Left lung (tissue), 10 donors: Measurements from ENCODE around the gene SKIC2. TPM values are rescaled to one million over a fixed set of nuclear protein-coding genes. Genes with fewer than 3 reads are reported as not detected.
A peak's percentile ranks its signal among the peaks of the same experiment; 100 is the strongest.

Source experiments
- ATAC-seq: fragments of 200-7000 bp; cut with Tn5 transposase; one replicate; pipeline ENCODE4 v1.9.1; 2020; ENCODE audit warnings: moderate library complexity
- DNase-seq, 4 donors: peaks; one replicate each; pipeline ENCODE4 v3.0.0-alpha.2; 2013 to 2020
- H3K27ac ChIP-seq, 2 donors: fragments of 200-600 bp; sonication (generic) in 1 of 2; one replicate each; pipeline versions ENCODE4 v1.5.0 to v1.8.0; 2020 to 2021
- H3K27me3 ChIP-seq, 2 donors: fragments of 200-600 bp; sonication (generic) in 1 of 2; one replicate each; pipeline versions ENCODE4 v1.5.0 to v1.8.0; 2020 to 2021
- H3K36me3 ChIP-seq, 2 donors: fragments of 200-600 bp; sonication (generic) in 1 of 2; one replicate each; pipeline versions ENCODE4 v1.5.0 to v1.8.0; 2020 to 2021
- H3K4me1 ChIP-seq, 2 donors: fragments of 200-600 bp; one replicate each; pipeline ENCODE4 v1.8.0; 2021
- H3K4me3 ChIP-seq, 2 donors: fragments of 200-600 bp; sonication (generic) in 1 of 2; one replicate each; pipeline versions ENCODE4 v1.5.0 to v1.8.0; 2020 to 2021; ENCODE audit warnings: mild to moderate bottlenecking in 1 of 2
- H3K9me3 ChIP-seq, 2 donors: fragments of 200-600 bp; sonication (generic) in 1 of 2; one replicate each; pipeline versions ENCODE4 v1.5.0 to v1.8.0; 2020 to 2021
- intact Hi-C, 2 donors: fragments of 100-400 bp; cut with DNase I; formaldehyde crosslinking; loops; one replicate each; pipeline versions ENCODE4 v1.11.2 to v1.14.2; 2022
- polyA plus RNA-seq, 6 donors: library from polyadenylated mRNA; unstranded; fragments of 120-200 nt; gene quantifications; one replicate each; pipeline ENCODE4 v1.2.1, GENCODE V29; 2013; ENCODE audit not compliant: insufficient read length in 6 of 6
- total RNA-seq, 2 donors: library from RNA; stranded (reverse); fragmentation: NEBNext Ultra II Directional; extraction: Animal tissue kit (Norgen Biotek cat#: 25700); gene quantifications; one replicate each; pipeline ENCODE4 v1.2.1, GENCODE V29; 2021
- TF ChIP-seq, protein P1 (sequence below), 2 donors: fragments of 200-600 bp; sonication (generic) in 1 of 2; IDR thresholded peaks; one replicate each; pipeline versions ENCODE4 v1.5.0 to v1.8.0; 2021; ENCODE audit warnings: antibody characterized with exemption in 2 of 2
- donor health status: DM: no; HTN: yes; CAD: no.
- donor health status: DM: no; HTN: no; CAD: no.

Gene SKIC2
- total and polyA plus RNA-seq, 8 donors: 39.1 to 67.9 (median 44.7) TPM

DNA sequence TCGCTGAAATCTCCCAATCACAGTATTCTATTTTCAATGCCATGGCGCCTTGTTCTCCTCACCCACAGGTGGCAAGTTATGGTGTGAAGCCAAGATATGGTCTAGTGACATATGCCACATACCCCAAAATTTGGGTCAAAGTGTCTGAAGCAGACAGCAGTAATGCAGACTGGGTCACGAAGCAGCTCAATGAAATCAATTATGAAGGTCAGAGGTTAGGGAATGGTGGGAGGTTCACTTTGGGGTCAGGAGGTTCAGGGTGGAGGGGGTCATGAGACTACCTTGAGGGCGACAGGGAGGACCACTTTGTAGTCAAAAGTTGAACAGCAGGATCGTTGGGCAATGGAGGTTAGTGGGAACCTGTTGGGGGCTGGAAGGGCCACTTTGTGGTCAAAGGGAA lies 10.7 kb upstream of the SKIC2 start:
- TF ChIP-seq, protein P1, sequence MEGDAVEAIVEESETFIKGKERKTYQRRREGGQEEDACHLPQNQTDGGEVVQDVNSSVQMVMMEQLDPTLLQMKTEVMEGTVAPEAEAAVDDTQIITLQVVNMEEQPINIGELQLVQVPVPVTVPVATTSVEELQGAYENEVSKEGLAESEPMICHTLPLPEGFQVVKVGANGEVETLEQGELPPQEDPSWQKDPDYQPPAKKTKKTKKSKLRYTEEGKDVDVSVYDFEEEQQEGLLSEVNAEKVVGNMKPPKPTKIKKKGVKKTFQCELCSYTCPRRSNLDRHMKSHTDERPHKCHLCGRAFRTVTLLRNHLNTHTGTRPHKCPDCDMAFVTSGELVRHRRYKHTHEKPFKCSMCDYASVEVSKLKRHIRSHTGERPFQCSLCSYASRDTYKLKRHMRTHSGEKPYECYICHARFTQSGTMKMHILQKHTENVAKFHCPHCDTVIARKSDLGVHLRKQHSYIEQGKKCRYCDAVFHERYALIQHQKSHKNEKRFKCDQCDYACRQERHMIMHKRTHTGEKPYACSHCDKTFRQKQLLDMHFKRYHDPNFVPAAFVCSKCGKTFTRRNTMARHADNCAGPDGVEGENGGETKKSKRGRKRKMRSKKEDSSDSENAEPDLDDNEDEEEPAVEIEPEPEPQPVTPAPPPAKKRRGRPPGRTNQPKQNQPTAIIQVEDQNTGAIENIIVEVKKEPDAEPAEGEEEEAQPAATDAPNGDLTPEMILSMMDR (IDR thresholded peaks at IDR 0.05): no peak
- Histone ChIP-seq H3K36me3 (peaks cover 0 to 66% of the 10 kb centered on the region in 2 donors), H3K27ac (no peak overlapping the region), H3K27me3 (no peaks in the 10 kb centered on the region), H3K9me3 (no peaks in the 10 kb centered on the region), H3K4me1 (peaks cover 10 to 24% of the 10 kb centered on the region in 2 donors), H3K4me3 (no peak overlapping the region)
- intact Hi-C loops: no loop called here
- ATAC-seq: no peak
- DNase-seq: no peak

DNA sequence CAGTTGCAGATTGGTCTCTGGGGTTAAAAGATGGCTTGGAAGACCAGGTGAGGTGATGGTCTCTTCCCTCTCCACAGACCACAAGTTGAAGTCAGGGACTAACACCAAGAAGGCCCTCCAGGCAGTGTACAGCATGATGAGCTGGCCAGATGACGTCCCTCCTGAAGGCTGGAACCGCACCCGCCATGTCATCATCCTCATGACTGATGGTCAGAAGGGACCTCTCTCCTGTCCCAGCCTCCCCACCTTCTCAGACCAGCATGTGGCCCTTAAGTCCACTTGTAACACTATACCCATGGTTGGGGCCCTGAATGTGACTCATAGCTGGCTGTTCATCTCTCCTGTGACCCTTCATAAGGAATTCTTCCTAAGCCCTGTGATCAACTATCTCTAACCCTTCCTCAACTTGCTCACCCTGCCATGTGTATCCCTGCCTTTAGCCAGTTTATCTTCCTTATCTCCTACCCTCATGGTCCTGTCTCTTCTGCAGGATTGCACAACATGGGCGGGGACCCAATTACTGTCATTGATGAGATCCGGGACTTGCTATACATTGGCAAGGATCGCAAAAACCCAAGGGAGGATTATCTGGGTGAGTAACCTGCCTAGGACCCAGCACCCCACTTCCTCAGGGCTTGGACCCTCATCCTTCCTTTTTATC lies 10.1 kb upstream of the SKIC2 start:
- intact Hi-C loops: no loop called here

DNA sequence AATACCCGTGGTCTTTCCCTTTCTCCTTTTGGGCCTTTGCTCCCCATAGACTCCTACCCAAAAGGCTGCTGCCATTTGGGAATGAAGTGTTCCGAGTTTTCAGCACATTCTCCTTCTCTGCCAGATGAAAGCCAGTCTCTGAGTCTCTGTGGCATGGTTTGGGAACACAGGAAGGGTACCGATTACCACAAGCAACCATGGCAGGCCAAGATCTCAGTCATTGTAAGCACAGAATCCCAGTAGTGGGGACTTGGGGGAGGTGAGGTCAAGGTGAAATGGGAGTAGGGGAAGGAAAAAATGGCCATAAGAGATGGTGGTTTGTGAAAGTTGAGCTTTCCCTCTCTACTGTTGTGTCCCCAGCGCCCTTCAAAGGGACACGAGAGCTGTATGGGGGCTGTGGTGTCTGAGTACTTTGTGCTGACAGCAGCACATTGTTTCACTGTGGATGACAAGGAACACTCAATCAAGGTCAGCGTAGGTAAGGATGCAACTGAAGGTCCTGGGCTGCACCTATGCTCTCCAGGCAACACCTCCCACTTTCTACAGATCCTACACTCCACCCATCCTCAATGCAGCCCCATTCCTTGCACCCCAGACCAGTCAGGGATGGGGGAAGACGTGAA lies 8.9 kb upstream of the SKIC2 start:
- DNase-seq (no peak), ATAC-seq (no peak)
- H3K36me3 ChIP-seq: peaks cover 0 to 67% of the 10 kb centered on the region in 2 donors
- H3K9me3 ChIP-seq: no peaks in the 10 kb centered on the region
- TF ChIP-seq, protein P1 (IDR thresholded peaks at IDR 0.05): no peak
- no peaks in the 10 kb centered on the region for H3K27me3 ChIP-seq
- H3K4me3 ChIP-seq: no peak overlapping the region
- H3K27ac ChIP-seq: no peak overlapping the region
- intact Hi-C loops: loop anchor here in 1 of 2 donors (10.0 kb wide), 1 partner anchor 275 kb away; no protein-coding TSS in a partner anchor
- peaks cover 10 to 18% of the 10 kb centered on the region in 2 donors for H3K4me1 ChIP-seq

More for the DNA sequence above, 10.1 kb upstream of the SKIC2 start:
- Histone ChIP-seq H3K27me3 (no peaks in the 10 kb centered on the region), H3K4me1 (peaks cover 10 to 24% of the 10 kb centered on the region in 2 donors), H3K4me3 (no peak overlapping the region), H3K27ac (no peak overlapping the region), H3K9me3 (no peaks in the 10 kb centered on the region), H3K36me3 (peaks cover 0 to 66% of the 10 kb centered on the region in 2 donors)
- ATAC-seq: no peak
- TF ChIP-seq, protein P1 (IDR thresholded peaks at IDR 0.05): no peak
- no peak for DNase-seq

DNA sequence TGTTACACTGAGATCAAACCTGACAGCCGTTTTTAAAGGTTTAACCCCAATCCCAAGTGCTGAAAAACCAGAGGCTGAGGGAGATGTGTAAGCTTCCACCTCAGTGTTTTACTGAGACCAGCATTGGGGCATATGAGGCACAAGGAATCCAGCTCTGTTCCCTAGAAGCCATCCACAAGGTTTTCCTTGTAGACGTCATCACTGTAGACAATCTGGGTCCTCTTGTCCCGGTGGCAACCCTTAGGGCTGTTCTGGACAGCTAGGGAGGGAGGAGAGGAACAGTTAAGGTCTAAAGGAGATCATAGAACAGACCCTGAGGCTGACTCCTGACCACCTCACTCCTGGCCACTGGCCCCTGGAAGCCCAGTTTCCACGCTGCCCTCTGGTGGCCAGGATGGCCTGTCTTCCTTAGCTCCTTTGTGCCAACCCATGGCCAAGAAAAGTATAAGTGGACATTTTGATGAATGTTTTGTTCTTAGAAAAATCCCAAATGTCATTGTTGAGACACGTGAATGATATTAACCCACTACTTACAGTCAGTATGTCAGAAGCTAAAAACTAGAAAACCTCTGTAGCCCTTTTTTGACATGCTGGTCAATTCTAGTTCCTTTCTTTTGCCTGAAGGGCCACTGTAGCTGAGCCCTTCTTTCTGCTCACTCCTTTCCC lies 6.7 kb upstream of the SKIC2 start:
- peaks cover 0 to 6% of the 10 kb centered on the region in 2 donors for H3K4me1 ChIP-seq
- no peak overlapping the region for H3K27ac ChIP-seq
- TF ChIP-seq, protein P1 (IDR thresholded peaks at IDR 0.05): peak; percentile 73 to 78
- H3K36me3 ChIP-seq: peaks cover 0 to 84% of the 10 kb centered on the region in 2 donors
- H3K4me3 ChIP-seq: no peak overlapping the region
- ATAC-seq (peak; percentile 88), DNase-seq (peak; percentile 14 to 87 (median 52))
- H3K9me3 ChIP-seq: no peaks in the 10 kb centered on the region
- intact Hi-C loops: loop anchor here in 1 of 2 donors (10.0 kb wide), 1 partner anchor 277 kb away; no protein-coding TSS in a partner anchor
- H3K27me3 ChIP-seq: no peaks in the 10 kb centered on the region

DNA sequence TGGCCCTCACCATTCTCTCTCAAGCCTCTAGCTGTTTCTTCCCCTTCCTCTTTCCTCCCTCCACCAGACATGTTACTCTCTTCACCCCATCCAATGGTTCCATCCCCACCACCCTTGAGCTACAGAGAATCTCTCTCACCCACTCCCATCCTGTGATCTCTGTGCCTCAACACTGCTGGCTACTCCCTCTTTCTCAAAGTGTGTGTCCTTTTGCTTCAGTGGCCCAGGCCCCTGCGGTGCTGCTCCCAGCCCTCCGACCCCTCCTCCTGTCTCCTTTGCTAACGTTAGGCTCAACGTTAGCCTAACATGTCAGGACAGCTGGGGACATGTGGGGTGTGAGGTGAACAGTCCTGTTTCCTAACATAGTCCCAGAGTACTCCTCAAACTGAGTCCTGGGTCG lies 6.1 kb upstream of the SKIC2 start:
- intact Hi-C loops: loop anchor here in 1 of 2 donors (10.0 kb wide), 1 partner anchor 278 kb away; no protein-coding TSS in a partner anchor
- H3K4me3 ChIP-seq: no peak overlapping the region
- no peak for ATAC-seq
- DNase-seq: peak in 1 of 4 donors; percentile 25
- H3K27me3 ChIP-seq: no peaks in the 10 kb centered on the region
- TF ChIP-seq, protein P1 (IDR thresholded peaks at IDR 0.05): no peak
- peaks cover 0 to 82% of the 10 kb centered on the region in 2 donors for H3K36me3 ChIP-seq
- H3K9me3 ChIP-seq: no peaks in the 10 kb centered on the region
- no peak overlapping the region for H3K27ac ChIP-seq
- peaks cover 3 to 12% of the 10 kb centered on the region in 2 donors for H3K4me1 ChIP-seq
